Hepatocyte (in vitro differentiated cells): ENCODE measurements around the gene GABARAPL1. TPM values are rescaled to one million over a fixed set of nuclear protein-coding genes. Genes with fewer than 3 reads are reported as not detected.
"Not testable (repeated sequence)": the region's sequence is repeated elsewhere in the genome, so short reads cannot be mapped to it uniquely, and the experiment has no call there.

Experiments
- DNase-seq: peaks from one replicate; pipeline ENCODE4 v3.0.0-alpha.2; 2016; ENCODE audit warnings: low spot score
- H2AFZ ChIP-seq: fragments of 200-600 bp; sonication (generic); 2 replicates; pipeline ENCODE4 v1.6.0; 2016; ENCODE audit warnings: antibody characterized with exemption, mild to moderate bottlenecking
- H3K27ac ChIP-seq: fragments of 200-600 bp; sonication (generic); 2 replicates; pipeline ENCODE4 v1.5.1; 2016; ENCODE audit warnings: mild to moderate bottlenecking
- H3K27me3 ChIP-seq: fragments of 200-600 bp; sonication (generic); 2 replicates; pipeline ENCODE4 v1.6.1; 2016
- H3K36me3 ChIP-seq: fragments of 200-600 bp; sonication (generic); replicated peaks from 2 replicates; pipeline ENCODE4 v1.5.1; 2016; ENCODE audit warnings: low read depth; ENCODE audit not compliant: insufficient read depth
- H3K4me1 ChIP-seq: fragments of 200-600 bp; sonication (generic); 2 replicates; pipeline ENCODE4 v1.5.1; 2016; ENCODE audit warnings: mild to moderate bottlenecking, moderate library complexity; ENCODE audit not compliant: insufficient read depth
- H3K4me2 ChIP-seq: fragments of 200-600 bp; sonication (generic); 2 replicates; pipeline ENCODE4 v1.6.0; 2016
- H3K4me3 ChIP-seq: fragments of 200-600 bp; sonication (generic); 2 replicates; pipeline ENCODE4 v1.5.1; 2016; ENCODE audit warnings: mild to moderate bottlenecking
- H3K79me2 ChIP-seq: fragments of 200-600 bp; sonication (generic); 2 replicates; pipeline ENCODE4 v1.6.0; 2017; ENCODE audit warnings: mild to moderate bottlenecking
- H3K9me2 ChIP-seq: fragments of 200-600 bp; sonication (generic); replicated peaks from 2 replicates; pipeline ENCODE4 v1.6.0; 2017; ENCODE audit warnings: mild to moderate bottlenecking; ENCODE audit not compliant: insufficient read depth
- H3K9me3 ChIP-seq: fragments of 200-600 bp; sonication (generic); 2 replicates; pipeline ENCODE4 v1.5.1; 2016; ENCODE audit warnings: low read depth, mild to moderate bottlenecking
- H4K20me1 ChIP-seq: fragments of 200-600 bp; sonication (generic); 2 replicates; pipeline ENCODE4 v1.6.0; 2016; ENCODE audit warnings: mild to moderate bottlenecking; ENCODE audit not compliant: insufficient read depth, poor library complexity, severe bottlenecking
- CTCF ChIP-seq: fragments of 200-600 bp; sonication (generic); IDR thresholded peaks from 2 replicates; pipeline ENCODE4 v1.5.1; 2016; ENCODE audit warnings: antibody characterized with exemption, mild to moderate bottlenecking; ENCODE audit not compliant: poor library complexity
- EZH2 ChIP-seq: fragments of 200-600 bp; sonication (generic); IDR thresholded peaks from 2 replicates; pipeline ENCODE4 v1.6.1; 2016; ENCODE audit warnings: antibody characterized with exemption, mild to moderate bottlenecking, borderline replicate concordance
- EZH2phosphoT487 ChIP-seq: fragments of 200-600 bp; sonication (generic); IDR thresholded peaks from one replicate; pipeline ENCODE4 v1.6.1; 2018; ENCODE audit warnings: antibody characterized with exemption, mild to moderate bottlenecking, low read depth, moderate library complexity; ENCODE audit not compliant: unreplicated experiment, severe bottlenecking
- WGBS: methylation state at CpG from one replicate; pipeline ENCODE4 v1.1.6; 2016; ENCODE audit warnings: low lambda C conversion rate; ENCODE audit errors: missing lambda C conversion rate; 5-methylcytosine and 5-hydroxymethylcytosine counted together
- polyA plus RNA-seq: library from polyadenylated mRNA; unstranded; fragments of >200 nt; fragmentation: Nextera tagmentation; extraction: Ambion mirVana; gene quantifications from 2 replicates; pipeline ENCODE4 v1.2.1, GENCODE V29; 2016
- total RNA-seq: library from RNA; depleted of rRNA; stranded (reverse); fragments of >200 nt; gene quantifications from 2 replicates; pipeline ENCODE4 v1.2.3, GENCODE V29; 2014

Gene GABARAPL1
- total and polyA plus RNA-seq, 2 experiments from 2014 or later: 77.7 to 93.5 TPM

- Histone ChIP-seq H3K4me3 (no peak overlapping the region), H3K27ac (no peak overlapping the region)
Measured at GRCh38 chr12:10191865-10192264, 20.8 kb upstream of the GABARAPL1 start.

GRCh38 chr12:10194160-10194670 is 18.5 kb upstream of the GABARAPL1 start:
- Histone ChIP-seq H3K79me2 (no peaks in the 10 kb centered on the region), H3K9me3 (no peaks in the 10 kb centered on the region), H3K36me3 (no peaks in the 10 kb centered on the region), H3K4me2 (no peak overlapping the region), H3K9me2 (no peaks in the 10 kb centered on the region), H3K27ac (no peak overlapping the region), H4K20me1 (no peaks in the 10 kb centered on the region), H3K4me3 (no peak overlapping the region), H2AFZ (no peak overlapping the region), H3K27me3 (no peaks in the 10 kb centered on the region), H3K4me1 (no peaks in the 10 kb centered on the region)
- WGBS: 79% methylated on average over 3 of the region's 3 CpGs
- DNase-seq: no peak
- TF ChIP-seq EZH2 (no peak), EZH2phosphoT487 (no peak), CTCF (no peak)

More at GRCh38 chr12:10191865-10192264, 20.8 kb upstream of the GABARAPL1 start:
- 37% methylated on average over 2 of the region's 2 CpGs for WGBS
- DNase-seq: no peak
- TF ChIP-seq EZH2 (no peak), CTCF (no peak), EZH2phosphoT487 (no peak)
- Histone ChIP-seq H3K4me2 (no peak overlapping the region), H4K20me1 (no peaks in the 10 kb centered on the region), H3K36me3 (no peaks in the 10 kb centered on the region), H3K4me1 (no peaks in the 10 kb centered on the region), H3K27me3 (no peaks in the 10 kb centered on the region), H3K79me2 (no peaks in the 10 kb centered on the region), H2AFZ (no peak overlapping the region), H3K9me3 (no peaks in the 10 kb centered on the region), H3K9me2 (no peaks in the 10 kb centered on the region)

GRCh38 chr12:10196210-10196609 is 16.5 kb upstream of the GABARAPL1 start:
- no peak overlapping the region for H3K27ac ChIP-seq
- H3K4me2 ChIP-seq: no peak overlapping the region
- H3K27me3 ChIP-seq: no peaks in the 10 kb centered on the region
- H3K9me2 ChIP-seq: no peaks in the 10 kb centered on the region
- no peaks in the 10 kb centered on the region for H4K20me1 ChIP-seq
- no peaks in the 10 kb centered on the region for H3K4me1 ChIP-seq
- no peak overlapping the region for H2AFZ ChIP-seq
- no peaks in the 10 kb centered on the region for H3K9me3 ChIP-seq
- 91% methylated on average over 10 of the region's 10 CpGs for WGBS
- DNase-seq: no peak
- H3K36me3 ChIP-seq: no peaks in the 10 kb centered on the region
- no peaks in the 10 kb centered on the region for H3K79me2 ChIP-seq
- no peak for TF ChIP-seq EZH2phosphoT487
- no peak for TF ChIP-seq EZH2
- TF ChIP-seq CTCF: no peak
- H3K4me3 ChIP-seq: no peak overlapping the region

- Histone ChIP-seq H3K4me2 (no peak overlapping the region), H3K36me3 (no peaks in the 10 kb centered on the region), H4K20me1 (no peaks in the 10 kb centered on the region), H3K4me3 (no peak overlapping the region), H3K9me2 (no peaks in the 10 kb centered on the region), H3K27ac (no peak overlapping the region), H3K27me3 (no peaks in the 10 kb centered on the region), H2AFZ (no peak overlapping the region), H3K4me1 (no peaks in the 10 kb centered on the region), H3K79me2 (no peaks in the 10 kb centered on the region), H3K9me3 (no peaks in the 10 kb centered on the region)
- WGBS: 79% methylated on average over 5 of the region's 5 CpGs
- no peak for DNase-seq
- TF ChIP-seq CTCF (no peak), EZH2 (no peak), EZH2phosphoT487 (no peak)
Measured at GRCh38 chr12:10197879-10198278, 14.8 kb upstream of the GABARAPL1 start.

- H3K79me2 ChIP-seq, H3K4me3 ChIP-seq, DNase-seq, H3K9me2 ChIP-seq, H3K27me3 ChIP-seq, H3K27ac ChIP-seq, H2AFZ ChIP-seq, H3K4me1 ChIP-seq, H4K20me1 ChIP-seq, H3K36me3 ChIP-seq, H3K9me3 ChIP-seq, H3K4me2 ChIP-seq: not testable (repeated sequence)
- 96% methylated on average over 2 of the region's 2 CpGs for WGBS
Measured at GRCh38 chr12:10204495-10204894, 8.2 kb upstream of the GABARAPL1 start.
